Raji (cell line): ENCODE data around the gene GPRC5D.

Experiments
- POLR2A ChIP-seq: IDR thresholded peaks from 2 replicates; pipeline ENCODE4 v1.6.1; 2011; ENCODE audit warnings: low read depth, low read length, control low read depth; ENCODE audit not compliant: insufficient read depth

GPRC5D gene

GRCh38 chr12:12891881-12892355, 60.1 kb downstream of the GPRC5D start:
- no peak for TF ChIP-seq POLR2A

- no peak for TF ChIP-seq POLR2A
Observed at GRCh38 chr12:12891080-12891880, 60.7 kb downstream of the GPRC5D start, which contains the start of gene GPRC5A. GPRC5A (plus strand) TSS chr12:12891562; CDS start chr12:12908250, 16,688 bp downstream.
